ENCODE measurements around the gene CDYL.

Gene CDYL

DNA sequence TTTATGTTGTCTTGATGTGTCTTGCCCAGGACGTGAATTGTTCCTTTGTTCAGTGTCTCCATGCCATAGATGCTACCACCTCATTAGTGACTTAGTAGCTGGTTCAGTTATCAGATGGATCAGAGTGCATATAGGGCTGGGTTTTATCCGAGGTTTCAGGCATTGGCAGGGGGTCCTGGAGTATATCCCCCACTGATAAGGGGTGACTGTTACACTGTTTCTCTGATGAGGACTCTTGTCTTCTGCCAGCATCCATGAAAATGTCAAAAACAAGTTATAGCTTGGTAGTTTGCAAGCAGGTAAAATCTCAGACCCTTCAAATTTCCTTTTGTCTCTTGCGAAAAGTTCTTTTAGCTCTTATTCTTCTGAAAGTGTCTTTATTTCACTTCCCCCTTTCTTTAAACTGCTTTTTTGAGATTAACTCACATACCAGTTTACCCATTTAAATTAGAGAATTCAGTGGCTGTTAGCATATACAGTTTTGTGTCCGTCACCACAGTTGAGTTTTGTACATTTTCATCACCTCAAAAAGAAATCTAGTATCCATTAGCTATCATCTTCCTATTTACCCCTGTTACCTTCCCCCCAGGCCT, 109.2 kb downstream of the CDYL start:
- DNase-seq: no peak

GRCh38 chr6:4888841-4889240, 112.6 kb downstream of the CDYL start:
- no peak for DNase-seq

DNA sequence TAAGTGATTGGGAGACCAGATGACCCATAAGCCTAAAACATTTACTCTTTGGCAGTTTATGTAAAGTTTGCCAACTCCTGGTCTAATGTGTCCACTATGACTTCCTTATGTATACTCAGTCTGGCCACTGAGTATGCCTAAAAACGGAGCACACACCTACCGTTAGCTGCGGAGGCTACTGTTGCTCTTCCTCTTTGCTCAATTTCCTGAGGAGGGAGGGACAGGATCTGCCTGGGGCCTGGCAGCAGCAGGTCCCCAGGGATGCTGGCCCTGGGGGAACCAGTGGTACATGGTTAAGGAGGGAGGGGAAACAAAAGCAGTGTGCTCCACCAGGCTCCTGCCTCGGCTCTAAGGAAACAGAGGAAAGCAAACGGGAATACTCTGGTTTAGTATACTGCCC, 113.5 kb downstream of the CDYL start:
- no peak for DNase-seq

DNA sequence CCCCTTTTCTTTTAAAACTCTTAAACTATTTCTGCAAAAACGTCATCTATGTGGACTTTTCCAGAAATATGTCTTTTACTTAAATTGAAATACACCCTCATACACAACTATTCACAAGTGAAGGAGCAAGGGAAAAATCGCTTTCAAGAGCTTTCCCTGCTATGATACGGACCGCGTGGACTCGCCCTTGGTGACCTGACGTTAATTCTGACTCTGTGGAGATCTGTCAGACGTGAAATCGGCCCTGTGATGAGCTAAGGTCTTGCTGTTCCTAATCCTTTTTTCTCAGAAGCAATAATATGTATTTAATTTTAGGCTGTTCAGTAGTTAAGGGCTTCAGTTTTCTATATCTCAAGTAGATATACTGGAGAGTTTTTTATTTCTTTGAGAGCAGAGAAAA, 114.0 kb downstream of the CDYL start:
- no peak for DNase-seq

- DNase-seq: no peak
These were observed 114.4 kb downstream of the CDYL start for GRCh38 chr6:4890627-4891026.

GRCh38 chr6:4891141-4891540, 114.9 kb downstream of the CDYL start:
- DNase-seq: no peak

DNA sequence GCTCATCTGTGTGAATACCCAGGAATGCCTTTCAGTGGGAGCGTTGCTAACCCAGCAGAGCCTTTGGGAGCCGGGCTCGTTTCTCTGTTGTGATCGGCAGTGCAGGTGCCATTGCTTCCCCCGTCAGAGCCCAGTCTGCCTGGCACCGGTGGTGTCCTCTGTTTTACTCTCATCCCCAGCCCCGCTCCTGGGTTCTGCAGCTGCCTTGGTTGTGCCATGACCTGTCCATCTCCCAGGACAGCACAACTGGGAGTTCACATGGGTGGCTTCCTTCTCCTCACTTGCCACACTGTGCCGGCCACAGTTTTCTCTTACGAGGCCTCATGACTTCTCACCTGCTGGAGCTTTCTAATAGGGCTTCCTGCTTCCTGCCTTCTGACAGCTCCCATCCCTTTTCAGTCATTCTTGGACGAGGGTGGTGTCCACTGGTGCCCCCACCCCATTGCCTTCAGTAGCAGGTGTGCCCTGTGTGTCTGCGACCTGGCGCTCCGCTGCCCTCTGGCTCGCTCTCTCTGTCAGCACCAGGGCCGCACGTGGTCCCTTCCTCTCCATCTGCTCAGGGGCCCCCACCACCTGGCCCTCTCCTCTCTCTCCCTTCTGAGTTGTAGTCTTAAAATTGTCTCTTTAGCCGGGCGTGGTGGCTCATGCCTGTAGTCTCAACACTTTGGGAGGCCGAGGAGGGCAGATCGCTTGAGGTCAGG, 116.7 kb downstream of the CDYL start:
- DNase-seq: no peak

DNA sequence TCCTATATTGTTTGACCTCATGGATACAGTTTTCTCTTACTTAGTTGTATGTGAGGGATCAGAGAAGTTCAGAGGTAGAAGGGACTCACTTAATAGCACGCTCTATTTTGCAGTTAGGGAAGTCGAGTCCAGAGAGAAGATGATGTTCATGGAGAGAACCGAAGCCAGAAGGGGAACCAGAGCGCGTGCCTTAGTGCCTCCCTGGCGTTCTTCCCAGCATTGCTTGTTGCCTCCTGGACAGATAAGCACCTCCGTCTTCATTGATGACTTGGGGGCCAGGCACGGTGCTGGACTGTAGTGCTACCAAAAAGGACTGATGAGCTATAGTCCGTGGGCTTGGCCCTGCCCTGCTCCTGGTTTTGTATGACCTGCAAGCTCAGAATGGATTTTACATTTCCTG, 117.8 kb downstream of the CDYL start:
- DNase-seq: no peak

DNA sequence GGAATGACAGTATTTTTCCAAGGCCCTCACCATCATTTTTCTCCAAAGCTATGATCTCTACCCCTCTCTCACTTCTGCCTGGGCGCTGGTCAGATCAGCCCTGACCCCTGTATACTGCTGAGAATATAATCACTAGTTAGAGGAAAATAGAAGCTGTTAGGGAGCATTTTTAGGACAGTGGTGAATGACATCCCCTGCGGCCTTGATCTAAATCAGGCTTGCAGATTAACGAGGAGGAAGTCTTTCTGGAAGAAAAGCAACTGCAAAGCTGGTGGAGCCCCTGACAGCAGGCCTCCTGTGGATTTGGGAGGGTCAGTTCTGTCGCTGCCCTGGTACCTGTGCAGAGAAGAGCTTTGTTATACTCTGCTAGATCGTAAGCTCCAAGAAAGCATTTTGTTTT, 119.8 kb downstream of the CDYL start:
- no peak for DNase-seq

DNA sequence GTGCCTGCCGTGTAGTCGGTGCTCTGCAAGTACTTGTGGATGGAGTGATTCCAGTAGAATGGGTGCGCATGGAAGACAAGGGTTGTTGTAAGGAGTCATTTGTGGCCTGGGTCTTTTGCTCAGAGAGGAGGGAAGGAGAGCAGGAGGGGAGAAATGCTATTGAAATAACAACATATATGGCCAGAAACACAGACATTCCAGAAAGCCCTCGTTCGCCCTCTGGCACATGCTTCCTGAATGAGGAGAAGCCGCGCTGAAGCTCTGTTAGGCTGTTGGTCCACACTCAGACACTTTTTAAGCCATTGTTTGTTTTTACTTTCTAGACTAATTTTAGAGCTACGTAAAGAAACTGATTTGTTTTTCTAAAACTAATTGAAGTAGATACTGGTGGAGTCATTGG, 120.2 kb downstream of the CDYL start:
- no peak for DNase-seq

DNA sequence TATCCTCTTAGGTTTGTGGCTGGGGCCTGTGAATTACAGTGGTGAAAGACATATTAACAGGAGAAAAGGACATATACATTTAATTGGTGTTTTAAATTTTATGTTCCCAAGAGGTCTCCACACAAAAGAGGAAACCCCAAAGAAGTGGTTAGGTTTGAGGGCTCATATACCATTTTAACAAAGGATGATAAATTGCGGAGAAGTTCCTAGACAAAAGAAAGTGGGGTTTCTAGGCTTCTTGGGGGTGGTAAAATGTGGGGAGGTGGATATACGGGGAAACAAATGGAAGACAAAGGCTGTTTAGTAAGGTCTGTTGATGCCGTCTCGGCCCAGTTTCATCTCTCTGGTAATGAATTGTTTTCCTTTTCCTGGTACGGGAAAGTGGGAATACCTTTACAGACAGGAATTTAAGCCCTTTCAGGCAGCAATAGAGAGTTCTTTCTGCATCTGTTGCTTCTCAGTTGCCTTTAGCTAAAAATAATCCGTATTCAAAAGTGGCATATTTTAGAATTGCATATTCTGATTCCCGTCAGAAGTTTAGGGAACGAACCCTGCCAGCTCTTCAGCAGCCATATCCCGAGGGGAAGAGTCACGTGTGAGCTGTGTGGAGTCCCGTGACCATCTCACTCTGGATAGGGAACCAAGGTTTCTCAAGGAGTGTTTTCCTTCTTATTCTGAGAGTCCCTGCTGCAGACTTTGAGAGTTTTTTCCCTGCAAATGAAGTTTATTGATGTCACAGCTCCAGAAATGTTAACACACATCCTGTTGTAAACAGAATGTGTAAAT, 123.2 kb downstream of the CDYL start:
- DNase-seq: no peak

- no peak for DNase-seq
These were observed 125.3 kb downstream of the CDYL start for GRCh38 chr6:4901386-4902061.

DNA sequence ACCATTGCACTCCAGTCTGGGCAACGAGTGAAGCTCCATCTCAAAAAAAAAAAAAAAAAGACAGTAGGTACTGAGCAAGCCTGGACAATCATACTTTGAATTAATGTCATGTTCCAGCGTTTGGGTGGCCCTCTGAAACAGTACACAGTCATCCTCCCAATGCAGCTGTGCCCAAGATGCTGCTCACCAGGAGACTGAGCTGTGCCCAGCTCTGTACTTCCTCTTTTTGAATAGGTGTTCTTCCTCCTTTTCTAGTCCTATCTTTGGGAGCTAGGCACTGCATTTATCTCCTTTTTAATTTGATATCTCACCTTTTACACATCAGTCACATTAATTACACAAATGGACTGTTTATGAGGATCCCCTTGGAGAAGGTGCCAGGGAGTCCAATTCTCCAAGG, 126.2 kb downstream of the CDYL start:
- no peak for DNase-seq

DNA sequence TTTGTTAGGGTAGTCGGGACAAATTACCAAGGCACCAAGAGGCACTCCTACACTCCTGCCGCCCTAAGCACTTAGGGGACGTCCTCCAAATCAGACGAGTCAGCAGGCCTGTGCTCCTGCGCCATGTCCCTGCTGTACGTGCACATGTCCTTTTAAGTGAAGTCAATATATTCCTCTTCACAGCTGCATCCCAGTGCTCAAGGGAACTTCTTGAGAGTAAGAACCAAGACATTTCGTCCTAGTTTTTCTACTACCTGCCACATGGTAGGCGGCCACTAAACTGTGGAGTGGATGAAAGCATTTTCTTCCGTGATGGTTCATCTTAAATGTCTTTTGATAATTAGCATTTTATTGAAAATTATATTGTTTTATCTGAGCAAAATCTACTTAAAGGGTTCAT, 126.9 kb downstream of the CDYL start:
- DNase-seq: no peak

DNA sequence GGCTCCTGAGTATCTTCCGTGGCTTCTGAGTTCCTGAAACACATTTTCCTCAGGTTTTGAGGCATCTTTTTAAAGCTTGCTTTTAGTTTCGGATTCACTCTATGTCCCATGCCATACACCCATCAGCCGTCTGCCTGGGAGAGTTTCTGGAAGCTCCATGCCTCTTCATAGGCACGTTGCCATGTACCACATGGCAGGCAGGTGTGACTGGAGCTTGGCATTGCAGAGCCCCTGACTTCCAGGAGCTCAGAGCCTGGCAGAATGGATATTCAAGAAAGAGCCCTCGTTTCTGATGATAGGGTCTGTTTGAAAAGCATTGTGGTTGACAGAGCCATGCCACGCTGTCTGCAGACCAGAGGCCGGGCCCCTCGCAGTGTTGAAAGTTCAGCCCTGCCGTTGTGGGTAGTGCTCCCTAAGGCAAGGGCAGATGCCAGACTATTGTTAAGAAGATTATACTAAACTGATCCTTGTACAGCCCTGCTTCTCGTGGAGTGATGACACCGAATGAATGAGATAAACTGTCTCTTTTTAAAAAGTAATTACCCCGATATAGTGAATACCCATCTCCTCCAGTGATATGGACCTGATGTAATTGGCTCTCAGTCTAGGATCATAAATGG, 127.7 kb downstream of the CDYL start:
- no peak for DNase-seq

DNA sequence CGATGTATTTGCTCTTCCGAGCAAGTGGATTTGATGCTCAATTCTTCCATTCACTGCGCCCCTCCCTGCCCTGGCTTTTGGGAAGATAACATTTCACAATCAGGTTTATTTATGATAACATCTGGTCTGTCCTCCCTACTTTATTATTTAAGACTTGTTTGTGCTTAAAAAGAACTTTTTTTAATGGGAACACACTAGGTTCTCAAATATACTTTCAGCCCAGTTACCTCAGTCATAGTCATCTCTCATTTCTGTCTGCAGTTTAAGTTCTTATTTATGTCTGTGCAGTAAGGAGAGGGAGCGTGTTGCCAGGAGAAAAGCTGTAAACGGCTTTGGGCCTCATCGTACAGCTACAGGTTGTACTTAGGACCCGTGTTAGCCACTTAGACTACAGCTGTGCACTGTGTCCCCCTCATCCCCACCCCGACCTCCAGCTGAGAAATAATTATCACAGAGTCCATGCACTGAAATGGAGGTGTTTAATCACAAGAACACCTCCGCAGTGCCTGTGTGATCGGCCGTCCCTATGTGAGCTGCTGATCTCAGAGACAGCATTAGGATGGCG, 128.3 kb downstream of the CDYL start:
- no peak for DNase-seq

DNA sequence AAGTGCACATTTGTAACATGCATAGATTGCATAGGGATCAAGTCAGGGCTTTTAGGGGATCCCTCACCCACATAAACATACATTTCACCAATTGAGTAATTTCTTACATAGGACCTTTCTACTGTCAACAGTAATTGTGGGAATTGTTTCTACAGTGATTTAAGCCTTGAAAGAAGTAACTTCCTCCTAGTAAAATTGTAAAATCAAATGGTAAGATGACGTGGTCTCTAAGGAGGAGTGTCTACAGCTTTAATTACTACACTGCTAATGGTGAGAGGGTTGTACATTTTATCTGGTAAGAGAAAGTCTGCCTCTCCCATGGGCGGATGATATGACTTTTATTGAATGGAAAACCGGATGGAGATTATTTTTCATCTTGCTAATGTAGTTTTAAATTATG, 129.6 kb downstream of the CDYL start:
- no peak for DNase-seq

GRCh38 chr6:4906293-4907276, 130.4 kb downstream of the CDYL start:
- DNase-seq: no peak

DNA sequence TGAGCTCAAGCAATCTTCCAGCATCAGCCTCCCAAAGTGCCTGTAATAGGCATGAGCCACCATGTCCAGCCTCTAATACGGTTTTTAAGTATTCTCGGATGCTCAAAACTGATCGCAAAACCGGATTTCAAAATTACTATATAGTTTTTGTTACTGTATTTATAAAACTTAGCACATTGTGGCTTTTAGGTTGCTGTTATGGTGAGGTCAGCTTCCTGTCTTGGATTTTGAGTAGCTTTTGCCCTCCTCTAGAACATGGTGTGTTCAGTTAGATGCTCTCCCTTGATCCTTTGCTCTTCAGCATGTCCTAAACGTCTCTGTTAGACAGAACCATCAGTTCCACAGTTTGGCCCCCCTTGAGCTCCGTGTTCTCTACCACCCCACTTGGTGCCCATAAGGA, 131.4 kb downstream of the CDYL start:
- no peak for DNase-seq

GRCh38 chr6:4908062-4908461, 131.9 kb downstream of the CDYL start:
- DNase-seq: peak in 1 of 2 experiments; percentile 25

DNA sequence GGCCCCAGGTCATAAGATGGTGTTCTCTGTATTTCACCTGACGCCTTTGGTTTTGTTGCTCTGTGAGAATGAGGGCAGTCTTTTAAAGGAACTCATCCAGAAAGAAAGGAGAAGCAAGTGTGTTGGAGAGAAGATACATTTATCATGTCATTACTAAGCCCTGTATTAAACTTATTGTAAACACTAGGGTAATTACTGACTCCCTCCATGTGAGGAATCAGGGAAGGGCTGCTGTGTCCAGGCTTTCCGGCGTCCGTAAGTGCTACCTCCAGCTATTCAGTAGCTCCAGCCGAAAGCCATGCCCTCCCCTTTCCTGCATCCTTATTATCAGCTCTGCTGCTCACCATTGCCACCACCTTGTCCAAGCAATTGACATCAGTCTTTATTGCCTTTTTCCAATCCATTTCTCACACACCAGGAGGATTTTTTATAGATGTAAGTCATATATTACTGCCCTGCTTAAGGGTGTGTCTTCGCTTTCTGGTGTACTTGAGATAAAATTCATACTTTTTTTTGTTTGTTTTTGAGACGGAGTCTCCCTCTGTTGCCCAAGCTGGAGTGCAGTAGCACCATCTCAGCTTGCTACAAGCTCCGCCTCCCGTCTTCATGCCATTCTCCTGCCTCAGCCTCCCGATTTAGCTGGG, 133.0 kb downstream of the CDYL start:
- DNase-seq: no peak
